ENCODE data around the gene TBX22.
"Not testable (repeated sequence)": the region's sequence is repeated elsewhere in the genome, so short reads cannot be mapped to it uniquely, and the experiment has no call there.

The TBX22 gene

GRCh38 chrX:80014141-80014940 is at the start of gene TBX22:
TSS of gene TBX22 (plus strand) at chrX:80014753. CDS start at chrX:80022270, 7,517 bp downstream.
- FAIRE-seq (no peak), DNase-seq (ENCODE audit: insufficient read length, low spot score) (no peak)

DNA sequence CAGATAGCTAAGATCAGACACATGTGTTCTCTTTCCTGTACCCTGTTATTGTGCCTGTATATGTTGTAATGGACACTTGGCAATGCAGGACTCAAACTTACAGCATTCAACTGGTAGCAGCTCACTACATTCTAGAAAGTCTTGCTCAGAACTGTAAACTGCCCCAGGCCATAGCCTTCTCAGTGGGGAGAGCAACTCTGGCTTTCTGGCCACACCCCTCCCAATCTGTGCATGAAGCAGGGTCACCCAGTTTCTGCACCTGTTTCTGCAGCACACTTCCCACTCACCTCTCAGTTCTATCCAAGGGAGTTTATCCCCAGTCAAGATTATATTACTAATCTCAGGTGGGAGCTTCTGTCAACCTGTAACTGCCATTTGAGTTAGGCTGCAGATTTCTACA is 38.9 kb upstream of the TBX22 start:
- no peak for DNase-seq (ENCODE audit: insufficient read length, low spot score)
- no peak for FAIRE-seq

DNA sequence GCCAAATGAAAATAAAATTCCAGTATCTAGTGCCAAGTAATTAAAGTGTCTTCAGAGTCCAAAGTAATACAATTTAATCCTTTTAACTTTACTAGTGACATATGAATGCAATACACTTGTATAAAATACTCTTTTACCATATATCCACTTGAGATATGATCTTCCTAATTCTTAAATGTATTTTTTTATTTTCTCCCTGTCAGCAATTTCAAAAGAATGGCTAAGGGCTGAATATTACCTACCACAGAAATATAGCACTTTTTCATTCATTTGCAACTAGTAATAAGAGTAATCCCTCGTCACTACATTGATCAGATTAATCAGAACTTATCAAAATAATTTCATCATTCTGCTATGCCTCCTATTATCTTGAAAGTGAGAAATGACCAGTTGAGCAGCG is 10.1 kb upstream of the TBX22 start:
- FAIRE-seq (no peak), DNase-seq (ENCODE audit: insufficient read length, low spot score) (no peak)

DNA sequence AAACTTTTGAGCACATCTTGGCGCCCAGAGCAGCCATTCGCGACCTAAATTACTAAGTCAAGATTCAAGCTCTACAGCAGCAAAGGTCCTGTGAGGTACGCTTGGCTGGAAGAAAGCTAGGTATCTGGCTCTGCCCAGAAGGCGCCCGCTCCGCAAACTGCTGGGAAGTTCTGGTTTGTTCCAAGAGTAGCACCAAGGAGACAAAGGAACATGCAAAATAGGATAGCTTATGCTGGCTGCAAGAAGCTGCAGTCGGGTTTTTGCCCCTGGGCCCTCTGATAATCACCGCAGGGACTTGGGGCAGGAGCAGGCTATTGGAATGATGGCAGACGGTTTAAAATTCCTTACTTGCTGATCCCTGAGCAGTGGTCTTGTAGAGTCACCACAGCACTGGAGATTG is 3.0 kb upstream of the TBX22 start:
- FAIRE-seq (no peak), DNase-seq (ENCODE audit: insufficient read length, low spot score) (no peak)

DNA sequence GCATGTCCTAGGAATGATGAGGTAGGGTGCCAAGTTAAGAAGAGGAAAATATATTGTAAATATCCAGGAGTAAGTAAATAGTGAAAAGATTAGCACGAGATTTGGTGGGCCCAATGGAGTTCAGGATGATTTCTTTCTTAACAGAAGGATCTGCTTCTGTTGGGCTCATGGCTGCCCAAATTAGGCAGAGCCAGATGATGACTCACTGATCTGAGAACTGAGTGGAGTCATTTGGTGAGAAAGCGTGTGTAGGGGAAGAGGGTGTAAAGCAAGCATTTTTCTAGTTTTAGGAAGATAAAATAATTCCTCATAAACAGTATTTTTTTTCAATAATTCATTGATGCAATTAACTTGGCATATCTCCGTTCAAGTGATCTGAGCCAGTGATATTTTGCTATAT is 1.6 kb downstream of the TBX22 start:
- DNase-seq (ENCODE audit: insufficient read length, low spot score) (no peak), FAIRE-seq (no peak)

DNA sequence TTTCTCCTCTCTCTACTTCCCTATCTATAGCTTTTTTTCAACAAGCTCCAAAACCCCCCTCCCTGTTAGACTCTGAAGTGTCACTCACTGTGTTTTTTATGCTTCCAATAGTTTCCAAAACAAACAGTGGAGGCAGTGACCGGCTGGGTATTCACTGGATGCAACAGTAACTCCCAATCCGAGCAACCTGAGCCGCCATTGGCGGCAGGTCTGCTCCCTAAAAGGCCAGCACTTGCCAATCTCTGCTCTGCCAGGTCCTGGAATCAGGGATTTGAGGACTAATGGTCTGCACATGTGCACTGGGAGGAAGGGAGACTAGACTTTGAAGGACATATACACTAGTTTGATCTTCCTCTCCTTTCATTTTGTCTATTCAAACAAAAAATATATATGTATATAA is 7.1 kb downstream of the TBX22 start:
- no peak for FAIRE-seq
- DNase-seq (ENCODE audit: insufficient read length, low spot score) = no peak

- no peak for FAIRE-seq
- no peak for DNase-seq (ENCODE audit: insufficient read length, low spot score)
Observed at GRCh38 chrX:80022363-80023031, 7.9 kb downstream of the TBX22 start.

- DNase-seq (ENCODE audit: insufficient read length, low spot score) (no peak), FAIRE-seq (no peak)
Observed at GRCh38 chrX:80026116-80026515, 11.6 kb downstream of the TBX22 start.

DNA sequence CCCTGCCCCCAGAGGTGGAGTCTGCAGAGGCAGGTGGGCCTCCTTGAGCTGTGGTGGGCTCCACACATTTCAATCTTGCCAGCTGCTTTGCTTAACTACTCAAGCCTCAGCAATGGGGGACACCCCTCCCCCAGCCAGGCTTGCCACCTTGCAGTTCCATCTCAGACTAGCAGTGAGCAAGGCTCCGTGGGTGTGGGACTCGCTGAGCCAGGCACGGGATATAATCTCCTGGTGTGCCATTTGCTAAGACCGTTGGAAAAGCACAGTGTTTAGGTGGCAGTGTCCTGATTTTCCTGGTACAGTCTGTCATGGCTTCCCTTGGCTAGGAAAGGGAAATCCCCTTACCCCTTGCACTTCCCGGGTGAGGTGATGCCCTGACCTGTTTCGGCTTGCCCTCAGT is 51.6 kb downstream of the TBX22 start:
- DNase-seq (ENCODE audit: insufficient read length, low spot score); FAIRE-seq: not testable (repeated sequence)

DNA sequence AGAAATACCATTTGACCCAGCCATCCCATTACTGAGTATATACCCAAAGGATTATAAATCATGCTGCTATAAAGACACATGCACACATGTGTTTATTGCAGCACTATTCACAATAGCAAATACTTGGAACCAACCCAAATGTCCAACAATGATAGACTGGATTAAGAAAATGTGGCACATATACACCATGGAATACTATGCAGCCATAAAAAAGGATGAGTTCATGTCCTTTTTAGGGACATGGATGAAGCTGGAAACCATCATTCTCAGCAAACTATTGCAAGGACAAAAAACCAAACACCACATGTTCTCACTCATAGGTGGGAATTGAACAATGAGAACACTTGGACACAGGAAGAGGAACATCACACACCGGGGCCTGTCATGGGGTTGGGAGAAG is 61.1 kb downstream of the TBX22 start:
- not testable (repeated sequence) for DNase-seq (ENCODE audit: insufficient read length, low spot score); FAIRE-seq

All from HTR-8/SVneo (cell line).